ENCODE data around the gene AKR1E2.

GRCh38 chr10:4888236-4888635 is 62.2 kb downstream of the AKR1E2 start:
- TF ChIP-seq CTCF (IDR thresholded peaks at IDR 0.05) (no peak), POLR2A (IDR thresholded peaks at IDR 0.05) (no peak), POLR2AphosphoS5 (IDR thresholded peaks at IDR 0.05) (no peak)
